BLaER1 (cell line): ENCODE results near the gene ERC2.

Source experiments
- H3K27ac ChIP-seq: shearing (Covaris generic); formaldehyde crosslinking; 2 replicates; pipeline ENCODE4 v1.8.1; 2022
- H3K27me3 ChIP-seq: shearing (Covaris generic); formaldehyde crosslinking; 2 replicates; pipeline ENCODE4 v1.8.1; 2022
- H3K36me3 ChIP-seq: shearing (Covaris generic); formaldehyde crosslinking; 2 replicates; pipeline ENCODE4 v1.8.1; 2022
- H3K4me1 ChIP-seq: shearing (Covaris generic); formaldehyde crosslinking; 2 replicates; pipeline ENCODE4 v1.8.1; 2022
- H3K4me2 ChIP-seq: shearing (Covaris generic); formaldehyde crosslinking; 2 replicates; pipeline ENCODE4 v1.8.1; 2022
- H3K4me3 ChIP-seq: shearing (Covaris generic); formaldehyde crosslinking; 2 replicates; pipeline ENCODE4 v1.8.1; 2022
- H3K9ac ChIP-seq: shearing (Covaris generic); formaldehyde crosslinking; 2 replicates; pipeline ENCODE4 v1.8.1; 2022
- H3K9me3 ChIP-seq: shearing (Covaris generic); formaldehyde crosslinking; 2 replicates; pipeline ENCODE4 v1.8.1; 2022
- H4K20me1 ChIP-seq: shearing (Covaris generic); formaldehyde crosslinking; 2 replicates; pipeline ENCODE4 v1.8.1; 2022
- Cebpa-rat ChIP-seq: shearing (Covaris generic); IDR thresholded peaks from 2 replicates; pipeline ENCODE4 v1.8.1; 2022

The ERC2 gene

GRCh38 chr3:55615694-55616295 lies 852.5 kb downstream of the ERC2 start:
- Histone ChIP-seq H3K4me1 (no peaks in the 10 kb centered on the region), H3K27ac (no peak overlapping the region), H4K20me1 (no peaks in the 10 kb centered on the region), H3K27me3 (no peaks in the 10 kb centered on the region), H3K4me3 (no peak overlapping the region), H3K36me3 (no peaks in the 10 kb centered on the region), H3K9ac (no peak overlapping the region), H3K9me3 (no peaks in the 10 kb centered on the region), H3K4me2 (no peak overlapping the region)
- TF ChIP-seq Cebpa-rat, result no peak

- Histone ChIP-seq H3K36me3 (no peaks in the 10 kb centered on the region), H4K20me1 (no peaks in the 10 kb centered on the region), H3K27me3 (no peaks in the 10 kb centered on the region), H3K4me3 (no peak overlapping the region), H3K9me3 (no peaks in the 10 kb centered on the region), H3K4me1 (no peaks in the 10 kb centered on the region), H3K27ac (no peak overlapping the region), H3K4me2 (no peak overlapping the region), H3K9ac (no peak overlapping the region)
- no peak for TF ChIP-seq Cebpa-rat
Observed at GRCh38 chr3:55615039-55615693, 853.1 kb downstream of the ERC2 start.

GRCh38 chr3:55611121-55611520 lies 857.1 kb downstream of the ERC2 start:
- Histone ChIP-seq H3K27me3 (no peaks in the 10 kb centered on the region), H3K36me3 (no peaks in the 10 kb centered on the region), H3K27ac (no peak overlapping the region), H4K20me1 (no peaks in the 10 kb centered on the region), H3K9me3 (no peaks in the 10 kb centered on the region; the same call in 1 of the 2 replicates), H3K4me2 (no peak overlapping the region), H3K9ac (no peak overlapping the region), H3K4me1 (no peaks in the 10 kb centered on the region), H3K4me3 (no peak overlapping the region)
- no peak for TF ChIP-seq Cebpa-rat

GRCh38 chr3:55609230-55609827 lies 858.9 kb downstream of the ERC2 start:
- Histone ChIP-seq H3K4me1 (no peaks in the 10 kb centered on the region; the same call in 1 of the 2 replicates), H4K20me1 (no peaks in the 10 kb centered on the region), H3K27ac (no peak overlapping the region), H3K4me3 (no peak overlapping the region), H3K9me3 (no peaks in the 10 kb centered on the region; the same call in 1 of the 2 replicates), H3K4me2 (no peak overlapping the region), H3K36me3 (no peaks in the 10 kb centered on the region), H3K9ac (no peak overlapping the region), H3K27me3 (no peaks in the 10 kb centered on the region)
- no peak for TF ChIP-seq Cebpa-rat

- no peaks in the 10 kb centered on the region; the same call in 1 of the 2 replicates for H3K9me3 ChIP-seq
- H3K4me2 ChIP-seq, result no peak overlapping the region
- no peaks in the 10 kb centered on the region for H3K36me3 ChIP-seq
- no peak overlapping the region for H3K9ac ChIP-seq
- H3K27ac ChIP-seq, result no peak overlapping the region
- H3K4me1 ChIP-seq, result no peaks in the 10 kb centered on the region; the same call in 1 of the 2 replicates
- H4K20me1 ChIP-seq, result no peaks in the 10 kb centered on the region
- TF ChIP-seq Cebpa-rat, result no peak
- no peak overlapping the region for H3K4me3 ChIP-seq
- no peaks in the 10 kb centered on the region for H3K27me3 ChIP-seq
Observed at GRCh38 chr3:55608301-55608937, 859.8 kb downstream of the ERC2 start.

- H3K4me2 ChIP-seq, result no peak overlapping the region
- no peak overlapping the region for H3K27ac ChIP-seq
- no peak for TF ChIP-seq Cebpa-rat
- H3K36me3 ChIP-seq, result no peaks in the 10 kb centered on the region
- H3K9ac ChIP-seq, result no peak overlapping the region
- H3K4me3 ChIP-seq, result no peak overlapping the region
- H3K4me1 ChIP-seq, result no peaks in the 10 kb centered on the region; the same call in 1 of the 2 replicates
- H3K9me3 ChIP-seq, result no peaks in the 10 kb centered on the region; the same call in 1 of the 2 replicates
- H4K20me1 ChIP-seq, result no peaks in the 10 kb centered on the region
- no peaks in the 10 kb centered on the region for H3K27me3 ChIP-seq
Observed at GRCh38 chr3:55607844-55608243, 860.4 kb downstream of the ERC2 start.

GRCh38 chr3:55607175-55607574 lies 861.1 kb downstream of the ERC2 start:
- Histone ChIP-seq H3K9me3 (no peaks in the 10 kb centered on the region; the same call in 1 of the 2 replicates), H3K27me3 (no peaks in the 10 kb centered on the region), H3K4me1 (no peaks in the 10 kb centered on the region; the same call in 1 of the 2 replicates), H3K36me3 (no peaks in the 10 kb centered on the region), H4K20me1 (no peaks in the 10 kb centered on the region), H3K27ac (no peak overlapping the region), H3K4me3 (no peak overlapping the region), H3K9ac (no peak overlapping the region), H3K4me2 (no peak overlapping the region)
- TF ChIP-seq Cebpa-rat, result no peak

GRCh38 chr3:55605443-55606236 lies 862.6 kb downstream of the ERC2 start:
- Histone ChIP-seq H3K4me2 (no peak overlapping the region), H3K36me3 (no peaks in the 10 kb centered on the region), H4K20me1 (no peaks in the 10 kb centered on the region), H3K4me1 (peaks cover 10% of the 10 kb centered on the region), H3K27ac (no peak overlapping the region), H3K27me3 (no peaks in the 10 kb centered on the region), H3K9me3 (no peaks in the 10 kb centered on the region; the same call in 1 of the 2 replicates), H3K4me3 (no peak overlapping the region), H3K9ac (no peak overlapping the region)
- no peak for TF ChIP-seq Cebpa-rat

GRCh38 chr3:55604846-55605245 lies 863.4 kb downstream of the ERC2 start:
- no peak overlapping the region for H3K4me3 ChIP-seq
- no peak overlapping the region for H3K9ac ChIP-seq
- H3K27ac ChIP-seq, result no peak overlapping the region
- no peaks in the 10 kb centered on the region for H4K20me1 ChIP-seq
- no peaks in the 10 kb centered on the region for H3K27me3 ChIP-seq
- H3K4me2 ChIP-seq, result no peak overlapping the region
- TF ChIP-seq Cebpa-rat, result no peak
- no peaks in the 10 kb centered on the region for H3K36me3 ChIP-seq
- peaks cover 10% of the 10 kb centered on the region for H3K4me1 ChIP-seq
- no peaks in the 10 kb centered on the region; the same call in 1 of the 2 replicates for H3K9me3 ChIP-seq
